Measurements from ENCODE around the gene POLR2L.

Gene POLR2L

DNA sequence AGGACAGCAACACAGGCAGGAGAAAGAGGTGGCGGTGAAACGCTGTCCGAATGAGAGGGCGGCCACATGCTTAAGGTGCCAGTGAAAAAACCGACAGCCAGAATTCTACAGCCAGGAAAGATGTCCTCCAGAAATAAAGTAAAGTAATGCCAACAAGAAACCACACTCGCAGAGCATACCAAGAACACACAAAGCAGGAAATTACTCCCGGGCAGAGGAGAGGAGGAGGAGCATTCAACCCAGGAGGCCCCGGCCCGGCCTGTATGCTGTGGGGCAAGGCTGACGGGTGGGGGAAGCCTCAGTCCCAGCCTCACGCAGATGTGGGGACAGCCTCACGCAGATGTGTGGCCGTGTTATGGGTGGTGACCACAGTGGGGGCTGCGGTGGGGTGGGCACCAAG lies 40.3 kb upstream of the POLR2L start:
- Histone ChIP-seq H3K36me3 (ENCODE audit: control insufficient read depth in 1 of 2, insufficient read depth in 2 of 2, low read length in 2 of 2) (peaks cover 12 to 36% of the 10 kb centered on the region in 2 donors), H3K27me3 (ENCODE audit: control insufficient read depth in 1 of 2, insufficient read depth in 2 of 2, low read length in 2 of 2) (no peaks in the 10 kb centered on the region), H3K4me3 (ENCODE audit: low read depth in 1 of 2, low read length in 2 of 2) (no peak overlapping the region), H3K27ac (ENCODE audit: low read depth, low read length) (no peak overlapping the region), H3K9me3 (ENCODE audit: control insufficient read depth in 1 of 2, low read length in 2 of 2) (no peaks in the 10 kb centered on the region), H3K4me1 (ENCODE audit: control insufficient read depth in 1 of 2, insufficient read depth in 2 of 2, low read length in 2 of 2) (no peaks in the 10 kb centered on the region), H3K9ac (ENCODE audit: low read depth in 1 of 2, low read length in 2 of 2) (no peak overlapping the region)

GRCh38 chr11:880447-880846 lies 38.1 kb upstream of the POLR2L start:
- H3K27ac ChIP-seq (ENCODE audit: low read depth, low read length) = no peak overlapping the region
- H3K9me3 ChIP-seq (ENCODE audit: control insufficient read depth in 1 of 2, low read length in 2 of 2) = no peaks in the 10 kb centered on the region
- no peak overlapping the region for H3K9ac ChIP-seq (ENCODE audit: low read depth in 1 of 2, low read length in 2 of 2)
- H3K27me3 ChIP-seq (ENCODE audit: control insufficient read depth in 1 of 2, insufficient read depth in 2 of 2, low read length in 2 of 2) = no peaks in the 10 kb centered on the region
- no peak overlapping the region for H3K4me3 ChIP-seq (ENCODE audit: low read depth in 1 of 2, low read length in 2 of 2)
- peaks cover 12 to 34% of the 10 kb centered on the region in 2 donors for H3K36me3 ChIP-seq (ENCODE audit: control insufficient read depth in 1 of 2, insufficient read depth in 2 of 2, low read length in 2 of 2)
- no peaks in the 10 kb centered on the region for H3K4me1 ChIP-seq (ENCODE audit: control insufficient read depth in 1 of 2, insufficient read depth in 2 of 2, low read length in 2 of 2)

- Histone ChIP-seq H3K9ac (ENCODE audit: low read depth in 1 of 2, low read length in 2 of 2) (no peak overlapping the region), H3K4me1 (ENCODE audit: control insufficient read depth in 1 of 2, insufficient read depth in 2 of 2, low read length in 2 of 2) (no peaks in the 10 kb centered on the region), H3K36me3 (ENCODE audit: control insufficient read depth in 1 of 2, insufficient read depth in 2 of 2, low read length in 2 of 2) (peaks cover 2 to 24% of the 10 kb centered on the region in 2 donors), H3K27ac (ENCODE audit: low read depth, low read length) (no peak overlapping the region), H3K4me3 (ENCODE audit: low read depth in 1 of 2, low read length in 2 of 2) (no peak overlapping the region), H3K27me3 (ENCODE audit: control insufficient read depth in 1 of 2, insufficient read depth in 2 of 2, low read length in 2 of 2) (no peaks in the 10 kb centered on the region), H3K9me3 (ENCODE audit: control insufficient read depth in 1 of 2, low read length in 2 of 2) (no peaks in the 10 kb centered on the region)
Observed at GRCh38 chr11:877565-877964, 35.2 kb upstream of the POLR2L start.

DNA sequence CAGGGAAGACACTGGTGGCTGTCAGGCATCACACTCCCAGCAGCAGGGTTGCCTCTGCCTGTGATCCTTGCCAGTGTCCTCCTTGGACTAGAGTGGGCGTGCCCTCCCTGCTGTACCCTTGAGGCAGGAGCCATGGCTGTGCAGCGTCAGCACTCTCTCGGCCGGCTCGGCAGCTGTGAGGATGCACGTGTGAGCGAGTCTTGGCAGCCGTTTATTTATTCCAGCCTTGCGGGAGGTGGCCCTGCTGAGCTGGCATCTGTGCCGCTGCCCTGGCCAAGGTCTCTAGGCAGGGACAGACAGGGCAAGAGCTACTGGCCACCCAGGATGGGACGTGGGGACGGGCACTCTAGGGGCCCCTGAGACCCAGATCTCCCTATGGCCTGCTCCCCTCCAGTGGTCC lies 34.2 kb upstream of the POLR2L start:
- Histone ChIP-seq H3K9me3 (ENCODE audit: control insufficient read depth in 1 of 2, low read length in 2 of 2) (no peaks in the 10 kb centered on the region), H3K9ac (ENCODE audit: low read depth in 1 of 2, low read length in 2 of 2) (no peak overlapping the region), H3K27me3 (ENCODE audit: control insufficient read depth in 1 of 2, insufficient read depth in 2 of 2, low read length in 2 of 2) (no peaks in the 10 kb centered on the region), H3K4me3 (ENCODE audit: low read depth in 1 of 2, low read length in 2 of 2) (no peak overlapping the region), H3K27ac (ENCODE audit: low read depth, low read length) (no peak overlapping the region), H3K4me1 (ENCODE audit: control insufficient read depth in 1 of 2, insufficient read depth in 2 of 2, low read length in 2 of 2) (no peaks in the 10 kb centered on the region), H3K36me3 (ENCODE audit: control insufficient read depth in 1 of 2, insufficient read depth in 2 of 2, low read length in 2 of 2) (peaks cover 0 to 24% of the 10 kb centered on the region in 2 donors)

GRCh38 chr11:875769-876301 lies 33.5 kb upstream of the POLR2L start:
- H3K36me3 ChIP-seq (ENCODE audit: control insufficient read depth in 1 of 2, insufficient read depth in 2 of 2, low read length in 2 of 2) = peaks cover 0 to 22% of the 10 kb centered on the region in 2 donors
- H3K9ac ChIP-seq (ENCODE audit: low read depth in 1 of 2, low read length in 2 of 2) = no peak overlapping the region

GRCh38 chr11:875203-875602 lies 32.9 kb upstream of the POLR2L start:
- Histone ChIP-seq H3K4me3 (ENCODE audit: low read depth in 1 of 2, low read length in 2 of 2) (no peak overlapping the region), H3K27ac (ENCODE audit: low read depth, low read length) (no peak overlapping the region), H3K9ac (ENCODE audit: low read depth in 1 of 2, low read length in 2 of 2) (no peak overlapping the region), H3K27me3 (ENCODE audit: control insufficient read depth in 1 of 2, insufficient read depth in 2 of 2, low read length in 2 of 2) (no peaks in the 10 kb centered on the region), H3K9me3 (ENCODE audit: control insufficient read depth in 1 of 2, low read length in 2 of 2) (no peaks in the 10 kb centered on the region), H3K36me3 (ENCODE audit: control insufficient read depth in 1 of 2, insufficient read depth in 2 of 2, low read length in 2 of 2) (peaks cover 0 to 16% of the 10 kb centered on the region in 2 donors), H3K4me1 (ENCODE audit: control insufficient read depth in 1 of 2, insufficient read depth in 2 of 2, low read length in 2 of 2) (no peaks in the 10 kb centered on the region)

More at GRCh38 chr11:875769-876301, 33.5 kb upstream of the POLR2L start:
- Histone ChIP-seq H3K27ac (ENCODE audit: low read depth, low read length) (no peak overlapping the region), H3K9me3 (ENCODE audit: control insufficient read depth in 1 of 2, low read length in 2 of 2) (no peaks in the 10 kb centered on the region), H3K27me3 (ENCODE audit: control insufficient read depth in 1 of 2, insufficient read depth in 2 of 2, low read length in 2 of 2) (no peaks in the 10 kb centered on the region), H3K4me3 (ENCODE audit: low read depth in 1 of 2, low read length in 2 of 2) (no peak overlapping the region), H3K4me1 (ENCODE audit: control insufficient read depth in 1 of 2, insufficient read depth in 2 of 2, low read length in 2 of 2) (no peaks in the 10 kb centered on the region)

GRCh38 chr11:873706-874105 lies 31.4 kb upstream of the POLR2L start:
- Histone ChIP-seq H3K36me3 (ENCODE audit: control insufficient read depth in 1 of 2, insufficient read depth in 2 of 2, low read length in 2 of 2) (peaks cover 0 to 7% of the 10 kb centered on the region in 2 donors), H3K4me3 (ENCODE audit: low read depth in 1 of 2, low read length in 2 of 2) (no peak overlapping the region), H3K9me3 (ENCODE audit: control insufficient read depth in 1 of 2, low read length in 2 of 2) (no peaks in the 10 kb centered on the region), H3K27ac (ENCODE audit: low read depth, low read length) (no peak overlapping the region), H3K4me1 (ENCODE audit: control insufficient read depth in 1 of 2, insufficient read depth in 2 of 2, low read length in 2 of 2) (no peaks in the 10 kb centered on the region), H3K9ac (ENCODE audit: low read depth in 1 of 2, low read length in 2 of 2) (no peak overlapping the region), H3K27me3 (ENCODE audit: control insufficient read depth in 1 of 2, insufficient read depth in 2 of 2, low read length in 2 of 2) (no peaks in the 10 kb centered on the region)

- Histone ChIP-seq H3K27ac (ENCODE audit: low read depth, low read length) (no peak overlapping the region), H3K9me3 (ENCODE audit: control insufficient read depth in 1 of 2, low read length in 2 of 2) (no peaks in the 10 kb centered on the region), H3K9ac (ENCODE audit: low read depth in 1 of 2, low read length in 2 of 2) (no peak overlapping the region), H3K4me3 (ENCODE audit: low read depth in 1 of 2, low read length in 2 of 2) (no peak overlapping the region), H3K4me1 (ENCODE audit: control insufficient read depth in 1 of 2, insufficient read depth in 2 of 2, low read length in 2 of 2) (no peaks in the 10 kb centered on the region), H3K27me3 (ENCODE audit: control insufficient read depth in 1 of 2, insufficient read depth in 2 of 2, low read length in 2 of 2) (no peaks in the 10 kb centered on the region), H3K36me3 (ENCODE audit: control insufficient read depth in 1 of 2, insufficient read depth in 2 of 2, low read length in 2 of 2) (peaks cover 0 to 7% of the 10 kb centered on the region in 2 donors)
Observed at GRCh38 chr11:872799-873198, 30.5 kb upstream of the POLR2L start.

DNA sequence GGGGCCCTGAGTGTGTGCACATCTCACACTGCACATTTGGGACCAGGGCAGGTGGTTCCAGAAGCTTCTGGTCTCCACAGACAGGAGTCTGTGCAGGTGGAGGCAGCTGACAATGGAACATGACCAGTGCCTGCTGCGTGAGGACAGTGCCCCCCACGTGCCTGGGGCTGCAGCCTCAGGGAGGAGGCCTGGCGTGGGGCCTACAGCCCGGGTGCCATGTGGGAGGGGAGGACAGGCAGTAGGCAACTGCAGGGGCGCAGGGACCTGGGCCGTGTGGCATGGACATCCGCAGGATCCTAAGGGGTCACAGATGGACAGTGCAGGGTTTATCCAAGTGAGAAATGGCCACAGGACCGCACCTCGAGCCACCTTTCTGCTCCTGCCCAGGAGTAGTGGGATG lies 29.1 kb upstream of the POLR2L start:
- Histone ChIP-seq H3K27me3 (ENCODE audit: control insufficient read depth in 1 of 2, insufficient read depth in 2 of 2, low read length in 2 of 2) (no peaks in the 10 kb centered on the region), H3K9ac (ENCODE audit: low read depth in 1 of 2, low read length in 2 of 2) (no peak overlapping the region), H3K27ac (ENCODE audit: low read depth, low read length) (no peak overlapping the region), H3K9me3 (ENCODE audit: control insufficient read depth in 1 of 2, low read length in 2 of 2) (no peaks in the 10 kb centered on the region), H3K4me3 (ENCODE audit: low read depth in 1 of 2, low read length in 2 of 2) (no peak overlapping the region), H3K4me1 (ENCODE audit: control insufficient read depth in 1 of 2, insufficient read depth in 2 of 2, low read length in 2 of 2) (no peaks in the 10 kb centered on the region), H3K36me3 (ENCODE audit: control insufficient read depth in 1 of 2, insufficient read depth in 2 of 2, low read length in 2 of 2) (peaks cover 0 to 7% of the 10 kb centered on the region in 2 donors)

DNA sequence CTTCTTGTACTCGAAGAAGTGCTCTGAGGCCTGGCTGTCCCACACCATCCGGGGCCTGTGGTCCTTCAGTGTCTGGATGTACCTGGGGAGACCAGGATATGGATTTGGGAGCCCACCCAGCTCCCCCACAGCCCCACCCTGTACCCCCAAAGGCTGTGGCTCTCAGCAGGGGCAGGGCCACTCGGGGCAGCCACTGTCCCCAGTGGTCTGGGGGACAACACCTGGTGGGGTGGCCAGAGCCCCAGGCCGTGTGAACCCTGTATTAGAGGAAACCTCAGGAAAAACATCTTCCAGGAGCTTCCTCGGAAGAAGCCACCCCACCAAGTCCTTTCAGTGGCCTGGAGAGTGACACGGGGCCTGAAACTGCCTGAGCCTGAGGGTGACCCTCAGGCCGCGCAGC lies 28.1 kb upstream of the POLR2L start:
- H3K36me3 ChIP-seq (ENCODE audit: control insufficient read depth in 1 of 2, insufficient read depth in 2 of 2, low read length in 2 of 2) = peaks cover 0 to 3% of the 10 kb centered on the region in 2 donors

DNA sequence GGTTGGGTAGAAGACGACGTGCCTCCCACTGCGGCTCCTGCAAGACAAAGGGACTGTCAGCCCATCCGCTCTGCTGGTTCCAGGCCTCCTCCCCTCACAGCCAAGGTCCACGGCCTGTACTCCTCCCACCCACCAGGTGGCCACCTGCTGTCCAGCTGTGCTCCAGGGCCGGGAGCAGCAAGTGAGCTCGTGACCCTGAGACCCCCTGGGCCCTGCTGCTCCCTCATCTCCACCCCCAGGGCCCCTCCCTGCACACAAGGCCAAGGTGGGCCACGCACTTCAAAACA lies 27.7 kb upstream of the POLR2L start:
- H3K9ac ChIP-seq (ENCODE audit: low read depth in 1 of 2, low read length in 2 of 2) = no peak overlapping the region
- no peaks in the 10 kb centered on the region for H3K9me3 ChIP-seq (ENCODE audit: control insufficient read depth in 1 of 2, low read length in 2 of 2)
- no peaks in the 10 kb centered on the region for H3K4me1 ChIP-seq (ENCODE audit: control insufficient read depth in 1 of 2, insufficient read depth in 2 of 2, low read length in 2 of 2)
- H3K27ac ChIP-seq (ENCODE audit: low read depth, low read length) = no peak overlapping the region
- no peaks in the 10 kb centered on the region for H3K27me3 ChIP-seq (ENCODE audit: control insufficient read depth in 1 of 2, insufficient read depth in 2 of 2, low read length in 2 of 2)
- H3K4me3 ChIP-seq (ENCODE audit: low read depth in 1 of 2, low read length in 2 of 2) = no peak overlapping the region
- peaks cover 0 to 2% of the 10 kb centered on the region in 2 donors for H3K36me3 ChIP-seq (ENCODE audit: control insufficient read depth in 1 of 2, insufficient read depth in 2 of 2, low read length in 2 of 2)

More for the DNA sequence above, 28.1 kb upstream of the POLR2L start:
- no peaks in the 10 kb centered on the region for H3K4me1 ChIP-seq (ENCODE audit: control insufficient read depth in 1 of 2, insufficient read depth in 2 of 2, low read length in 2 of 2)
- no peak overlapping the region for H3K4me3 ChIP-seq (ENCODE audit: low read depth in 1 of 2, low read length in 2 of 2)
- H3K9ac ChIP-seq (ENCODE audit: low read depth in 1 of 2, low read length in 2 of 2) = no peak overlapping the region
- H3K9me3 ChIP-seq (ENCODE audit: control insufficient read depth in 1 of 2, low read length in 2 of 2) = no peaks in the 10 kb centered on the region
- no peaks in the 10 kb centered on the region for H3K27me3 ChIP-seq (ENCODE audit: control insufficient read depth in 1 of 2, insufficient read depth in 2 of 2, low read length in 2 of 2)
- H3K27ac ChIP-seq (ENCODE audit: low read depth, low read length) = no peak overlapping the region
